Activated CD4-positive, alpha-beta T cell treated with anti-CD3 and anti-CD28 coated beads, Interleukin-2, amount 50 U/mL, for 1 hour (primary cell): ENCODE data around the gene TMEM44.
"Not testable (repeated sequence)": the region's sequence is repeated elsewhere in the genome, so short reads cannot be mapped to it uniquely, and the experiment has no call there.

Source experiments
- DNase-seq: peaks from one replicate; pipeline ENCODE4 v3.0.0-alpha.2; 2020

The TMEM44 gene

GRCh38 chr3:194549853-194550252, 83.4 kb downstream of the TMEM44 start:
- no peak for DNase-seq

DNA sequence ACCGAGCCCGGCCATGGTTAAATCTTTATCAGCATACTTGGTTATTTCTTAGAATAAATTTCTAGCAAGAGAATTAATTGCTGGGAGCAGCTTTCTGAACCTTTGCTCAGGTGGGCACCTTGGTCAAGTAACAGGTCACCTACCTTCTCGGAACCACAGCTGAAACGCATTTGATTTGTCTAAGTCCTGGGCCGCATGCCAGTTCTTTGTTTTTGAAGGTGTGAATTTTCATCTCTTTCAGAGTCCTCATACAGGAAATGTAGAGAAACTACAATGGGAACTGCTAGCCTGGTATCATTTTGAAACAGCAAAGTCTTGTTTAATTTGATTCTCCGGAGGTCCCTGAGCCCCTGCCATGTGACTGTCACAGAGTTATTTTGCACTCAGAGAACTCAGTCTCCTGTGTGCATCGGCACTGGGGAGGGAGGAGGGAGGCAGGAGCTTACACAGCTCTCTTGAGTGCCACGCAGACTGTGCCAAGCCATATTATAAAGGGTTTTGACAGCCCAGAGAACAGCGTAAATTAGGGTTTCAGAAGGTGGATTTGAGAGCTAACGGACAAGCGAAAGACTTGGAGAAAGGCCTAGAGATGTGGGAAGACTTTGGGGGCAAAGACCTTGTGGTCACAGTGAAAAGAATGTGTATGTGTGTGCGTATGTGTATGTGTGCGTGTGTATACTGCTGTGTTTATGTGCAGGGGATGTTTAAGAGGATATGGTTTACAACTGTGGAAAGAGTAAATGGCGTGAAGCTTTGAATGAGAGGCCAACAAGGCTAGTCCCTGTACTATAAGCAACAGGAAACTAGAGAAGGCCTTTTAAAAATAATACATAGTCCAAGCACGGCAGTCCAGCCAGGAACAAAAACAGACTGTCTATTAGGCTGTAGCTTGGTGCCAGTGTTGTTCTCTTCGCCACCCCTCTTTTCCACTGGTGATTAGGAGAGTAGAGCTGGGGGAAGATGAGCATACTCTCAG, 84.6 kb downstream of the TMEM44 start:
- DNase-seq: no peak

DNA sequence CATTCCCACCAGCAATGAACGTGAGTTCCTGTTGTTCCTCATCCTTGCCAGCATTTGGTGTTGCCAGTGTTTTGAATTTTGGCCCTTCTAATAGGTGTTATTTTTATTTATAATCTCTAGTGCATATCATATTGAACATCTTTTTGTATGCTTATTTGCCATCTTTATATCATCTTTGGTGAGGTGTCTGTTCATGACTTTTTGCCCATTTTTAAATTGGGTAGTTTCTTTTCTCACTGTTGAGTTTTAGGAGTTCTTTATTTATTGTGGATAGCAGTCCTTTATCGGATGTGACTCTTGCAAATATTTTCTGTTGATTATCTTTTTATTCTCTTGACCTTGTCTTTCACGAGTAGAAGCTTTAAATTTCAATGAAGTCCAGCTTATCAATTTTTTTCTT, 86.2 kb downstream of the TMEM44 start:
- DNase-seq: no peak

GRCh38 chr3:194545538-194545937, 87.7 kb downstream of the TMEM44 start:
- not testable (repeated sequence) for DNase-seq

GRCh38 chr3:194543550-194543949, 89.7 kb downstream of the TMEM44 start:
- DNase-seq: no peak

DNA sequence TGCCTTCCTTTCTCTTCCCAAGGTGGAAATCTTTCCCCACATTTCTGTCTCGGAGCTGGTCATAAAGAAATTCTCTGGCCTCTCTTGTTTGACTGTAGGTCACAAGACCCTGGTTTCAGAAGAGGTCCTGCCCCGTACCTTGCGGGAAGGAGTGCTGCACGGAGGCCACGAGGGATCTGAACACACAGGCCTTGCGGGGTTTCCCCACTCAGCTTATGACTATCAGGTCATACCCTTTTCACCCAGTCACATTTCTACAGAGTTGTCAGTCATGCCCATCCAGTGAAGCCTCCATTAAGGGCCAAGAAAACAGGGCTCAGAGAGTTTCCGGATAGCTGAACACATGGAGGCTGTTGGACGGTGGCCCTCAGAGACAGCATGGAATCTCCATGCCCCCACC, 91.7 kb downstream of the TMEM44 start:
- no peak for DNase-seq

- DNase-seq: no peak
Observed at GRCh38 chr3:194540274-194540905, 92.8 kb downstream of the TMEM44 start.

GRCh38 chr3:194539498-194539897, 93.7 kb downstream of the TMEM44 start:
- DNase-seq: no peak

- no peak for DNase-seq
Observed at GRCh38 chr3:194537732-194538247, 95.4 kb downstream of the TMEM44 start.
